Neuron (in vitro differentiated cells): ENCODE results near the gene AGXT.

Source experiments
- H2AFZ ChIP-seq: one replicate; pipeline ENCODE4 v1.6.1; 2013; ENCODE audit warnings: low read depth, mild to moderate bottlenecking, inconsistent platforms, low read length, moderate library complexity
- H3K27me3 ChIP-seq: one replicate; pipeline ENCODE4 v1.6.1; 2013; ENCODE audit warnings: low read length; ENCODE audit not compliant: insufficient read depth
- H3K36me3 ChIP-seq: one replicate; pipeline ENCODE4 v1.6.1; 2013; ENCODE audit warnings: low read length; ENCODE audit not compliant: insufficient read depth
- H3K4me1 ChIP-seq: one replicate; pipeline ENCODE4 v1.6.1; 2013; ENCODE audit warnings: low read length; ENCODE audit not compliant: insufficient read depth
- H3K4me3 ChIP-seq: 2 replicates; pipeline ENCODE4 v1.5.1; 2013; ENCODE audit warnings: mild to moderate bottlenecking, low read length, moderate library complexity
- H3K9me3 ChIP-seq: one replicate; pipeline ENCODE4 v1.6.1; 2013; ENCODE audit warnings: low read length

Gene AGXT

DNA sequence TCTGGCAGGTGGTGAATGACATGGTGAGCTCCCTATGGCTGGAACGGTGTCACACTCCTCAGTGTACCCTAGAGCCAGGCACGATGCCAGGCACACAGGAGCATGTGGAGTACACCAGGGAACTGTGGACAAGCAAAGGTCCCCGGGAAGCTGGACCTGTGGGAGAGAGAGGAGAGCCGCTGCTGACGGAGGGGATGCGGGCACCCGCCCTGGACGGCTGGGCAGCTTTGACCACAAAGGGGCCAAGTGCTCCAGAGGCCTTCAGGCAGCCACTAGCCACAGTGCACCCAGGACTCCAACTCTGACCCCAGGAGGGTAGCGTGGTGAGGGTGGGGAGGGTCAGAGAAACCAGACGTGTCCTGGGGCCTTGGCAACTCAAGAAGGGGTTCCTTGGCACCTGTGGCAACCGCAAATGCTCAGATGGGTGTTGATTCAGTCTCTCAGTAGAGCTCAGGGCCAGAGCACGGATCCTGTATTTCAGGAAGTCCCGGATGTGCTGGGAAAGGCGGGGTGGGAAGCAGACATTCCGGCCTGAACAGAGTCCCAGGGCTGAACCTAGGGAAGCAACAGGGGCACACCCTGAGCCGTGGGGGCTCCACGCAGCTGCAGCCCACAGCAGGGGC lies 29.6 kb downstream of the AGXT start:
- Histone ChIP-seq H2AFZ (no peak overlapping the region), H3K4me3 (no peak overlapping the region), H3K9me3 (peaks cover 6% of the 10 kb centered on the region), H3K27me3 (peaks cover 6% of the 10 kb centered on the region), H3K36me3 (no peaks in the 10 kb centered on the region), H3K4me1 (no peaks in the 10 kb centered on the region)

GRCh38 chr2:240898731-240899467 lies 30.3 kb downstream of the AGXT start:
- H3K27me3 ChIP-seq = peaks cover 6% of the 10 kb centered on the region
- no peak overlapping the region for H3K4me3 ChIP-seq
- H3K9me3 ChIP-seq = peaks cover 6% of the 10 kb centered on the region
- no peaks in the 10 kb centered on the region for H3K36me3 ChIP-seq
- no peaks in the 10 kb centered on the region for H3K4me1 ChIP-seq
- no peak overlapping the region for H2AFZ ChIP-seq

GRCh38 chr2:240899468-240899865 lies 30.8 kb downstream of the AGXT start:
- Histone ChIP-seq H3K36me3 (no peaks in the 10 kb centered on the region), H3K9me3 (peaks cover 6% of the 10 kb centered on the region), H2AFZ (no peak overlapping the region), H3K4me1 (no peaks in the 10 kb centered on the region), H3K27me3 (peaks cover 6% of the 10 kb centered on the region), H3K4me3 (no peak overlapping the region)

- Histone ChIP-seq H2AFZ (no peak overlapping the region), H3K4me3 (no peak overlapping the region), H3K27me3 (peaks cover 10% of the 10 kb centered on the region), H3K4me1 (peaks cover 2% of the 10 kb centered on the region), H3K9me3 (peaks cover 6% of the 10 kb centered on the region), H3K36me3 (no peaks in the 10 kb centered on the region)
Observed at GRCh38 chr2:240900141-240900860, 31.7 kb downstream of the AGXT start.

DNA sequence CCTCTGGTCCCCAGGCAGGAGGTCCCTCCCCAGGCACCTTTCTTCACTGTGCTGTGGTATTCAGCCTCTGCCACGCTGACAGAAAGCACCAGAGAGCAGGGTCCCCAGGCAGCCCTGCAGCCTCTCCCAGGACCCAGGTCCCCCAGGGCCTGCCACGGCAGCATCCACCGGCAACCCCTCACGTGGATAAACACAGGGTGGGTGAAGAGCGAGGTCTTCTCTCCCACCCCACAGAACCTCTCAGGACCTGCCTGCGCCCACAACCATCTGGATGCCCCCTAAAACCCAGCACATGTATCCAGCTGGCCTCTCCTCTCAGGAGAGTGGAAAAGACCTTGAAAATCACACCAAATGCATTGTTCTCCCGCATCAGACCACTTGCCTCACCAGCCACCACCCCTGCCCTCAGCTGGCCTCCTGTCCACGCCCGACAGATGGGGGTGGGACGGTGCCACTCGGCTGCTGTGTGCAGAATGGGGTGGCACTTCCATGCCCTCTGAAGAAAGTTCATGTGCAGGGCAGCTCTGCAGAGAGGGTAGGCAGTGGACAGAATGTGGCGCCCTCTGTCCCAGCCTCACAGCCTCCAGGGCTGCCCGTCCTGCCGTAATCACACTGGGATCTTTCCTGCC lies 33.5 kb downstream of the AGXT start:
- H3K36me3 ChIP-seq = no peaks in the 10 kb centered on the region
- no peak overlapping the region for H2AFZ ChIP-seq
- H3K9me3 ChIP-seq = peaks cover 6% of the 10 kb centered on the region

DNA sequence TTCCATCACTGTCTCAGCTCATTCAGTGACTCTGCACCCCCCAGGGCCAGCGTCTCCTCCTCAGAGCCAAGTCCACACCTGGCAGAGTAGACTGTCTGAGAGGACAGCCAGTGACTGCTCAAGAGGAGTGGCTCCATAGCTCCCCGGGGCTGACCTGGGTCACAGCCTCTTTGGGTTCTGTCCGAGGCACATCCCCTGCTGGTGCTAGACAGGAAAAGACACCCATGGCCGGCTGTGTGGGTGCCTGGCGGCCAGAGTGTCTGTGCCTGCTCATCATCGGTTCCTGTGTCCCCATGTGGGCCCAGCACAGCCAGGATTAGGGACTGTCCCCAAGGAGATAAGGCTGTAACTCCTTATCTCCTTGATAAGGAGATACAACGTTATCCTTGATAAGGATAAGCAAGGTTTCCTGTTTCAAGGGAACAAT lies 34.0 kb downstream of the AGXT start:
- Histone ChIP-seq H3K4me1 (peaks cover 14% of the 10 kb centered on the region), H3K36me3 (no peaks in the 10 kb centered on the region), H3K27me3 (peaks cover 15% of the 10 kb centered on the region), H3K9me3 (peaks cover 6% of the 10 kb centered on the region), H2AFZ (no peak overlapping the region), H3K4me3 (no peak overlapping the region)

More for the DNA sequence above, 33.5 kb downstream of the AGXT start:
- Histone ChIP-seq H3K27me3 (peaks cover 12% of the 10 kb centered on the region), H3K4me1 (peaks cover 14% of the 10 kb centered on the region), H3K4me3 (no peak overlapping the region)

DNA sequence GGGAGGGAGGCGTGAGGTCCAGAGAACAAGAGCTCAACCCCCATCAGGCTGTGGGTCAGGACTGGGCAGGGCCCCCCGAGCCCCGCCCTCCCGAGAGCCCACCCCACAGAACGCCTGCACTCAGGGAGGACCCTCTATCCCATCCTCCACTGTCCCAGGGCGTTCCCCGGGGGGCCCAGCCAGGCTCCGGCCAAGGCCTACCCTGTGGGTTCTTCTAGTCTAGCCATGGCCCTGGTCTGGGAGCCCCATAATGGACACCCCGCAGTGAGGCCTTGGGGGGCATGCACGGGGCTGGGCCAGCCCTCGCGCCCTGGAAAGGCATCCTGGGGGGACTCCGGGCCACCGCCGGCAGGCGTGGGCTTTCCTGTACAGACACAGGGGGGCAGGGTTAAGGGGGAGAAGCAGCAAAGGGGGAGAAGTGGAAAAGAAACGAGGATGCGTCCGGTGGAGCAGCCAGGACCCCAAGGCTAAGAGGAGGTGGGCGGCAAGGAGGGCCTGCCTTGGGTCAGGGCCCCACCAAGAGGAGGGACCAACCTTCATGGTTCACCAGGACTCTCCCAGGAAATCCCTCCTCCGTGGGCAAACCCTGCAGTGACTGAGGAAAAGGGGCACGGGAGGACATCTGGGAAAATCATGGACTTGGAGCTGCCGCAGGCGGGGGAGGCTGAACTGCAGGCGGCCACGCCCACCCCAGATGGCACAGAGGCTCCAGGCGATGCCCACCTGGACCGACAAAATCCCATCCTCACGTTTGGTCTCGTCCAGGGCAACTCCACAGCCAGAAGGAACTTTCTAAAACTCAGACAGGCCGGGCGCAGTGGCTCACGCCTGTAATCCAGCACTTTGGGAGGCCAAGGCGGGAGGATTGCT lies 34.8 kb downstream of the AGXT start:
- Histone ChIP-seq H3K9me3 (peaks cover 6% of the 10 kb centered on the region), H3K36me3 (no peaks in the 10 kb centered on the region), H2AFZ (no peak overlapping the region), H3K4me3 (no peak overlapping the region), H3K4me1 (peaks cover 14% of the 10 kb centered on the region), H3K27me3 (peaks cover 15% of the 10 kb centered on the region)

- Histone ChIP-seq H3K4me1 (peaks cover 14% of the 10 kb centered on the region), H3K27me3 (peaks cover 13% of the 10 kb centered on the region), H3K9me3 (peaks cover 6% of the 10 kb centered on the region), H2AFZ (no peak overlapping the region), H3K4me3 (no peak overlapping the region), H3K36me3 (no peaks in the 10 kb centered on the region)
Observed at GRCh38 chr2:240904216-240905175, 35.9 kb downstream of the AGXT start.

DNA sequence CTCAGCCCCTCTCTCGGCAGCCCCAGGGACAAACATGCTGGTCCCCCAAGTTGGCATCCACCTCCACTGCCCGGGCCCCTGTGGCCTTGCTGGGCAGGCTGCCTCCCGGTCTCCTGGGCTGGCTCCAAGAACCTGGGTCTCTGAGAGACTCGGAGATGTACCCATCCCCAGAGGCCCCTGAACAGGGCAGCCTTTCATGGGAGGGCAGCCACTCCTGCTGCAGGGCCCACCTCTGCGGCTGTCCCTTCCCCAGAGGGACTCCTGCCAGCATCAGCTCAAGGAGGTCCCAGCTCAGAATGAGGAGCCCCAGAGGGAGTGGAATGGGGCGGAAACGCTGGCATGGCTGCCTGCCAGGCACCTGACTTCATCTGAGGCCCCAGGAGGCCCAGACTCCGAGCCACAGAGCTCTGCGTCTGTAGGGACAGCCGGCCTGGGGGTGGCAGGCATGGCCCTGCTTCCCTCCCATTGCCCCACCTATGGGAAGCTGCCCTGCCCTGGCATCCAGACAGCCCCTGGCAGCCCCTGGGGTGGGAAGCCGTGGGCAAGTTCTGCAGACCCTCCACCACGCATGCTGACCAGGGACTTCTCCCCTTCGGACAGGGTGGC lies 36.7 kb downstream of the AGXT start:
- Histone ChIP-seq H3K36me3 (no peaks in the 10 kb centered on the region), H3K27me3 (peaks cover 19% of the 10 kb centered on the region), H2AFZ (no peak overlapping the region), H3K4me3 (no peak overlapping the region), H3K4me1 (peaks cover 14% of the 10 kb centered on the region), H3K9me3 (peaks cover 6% of the 10 kb centered on the region)

DNA sequence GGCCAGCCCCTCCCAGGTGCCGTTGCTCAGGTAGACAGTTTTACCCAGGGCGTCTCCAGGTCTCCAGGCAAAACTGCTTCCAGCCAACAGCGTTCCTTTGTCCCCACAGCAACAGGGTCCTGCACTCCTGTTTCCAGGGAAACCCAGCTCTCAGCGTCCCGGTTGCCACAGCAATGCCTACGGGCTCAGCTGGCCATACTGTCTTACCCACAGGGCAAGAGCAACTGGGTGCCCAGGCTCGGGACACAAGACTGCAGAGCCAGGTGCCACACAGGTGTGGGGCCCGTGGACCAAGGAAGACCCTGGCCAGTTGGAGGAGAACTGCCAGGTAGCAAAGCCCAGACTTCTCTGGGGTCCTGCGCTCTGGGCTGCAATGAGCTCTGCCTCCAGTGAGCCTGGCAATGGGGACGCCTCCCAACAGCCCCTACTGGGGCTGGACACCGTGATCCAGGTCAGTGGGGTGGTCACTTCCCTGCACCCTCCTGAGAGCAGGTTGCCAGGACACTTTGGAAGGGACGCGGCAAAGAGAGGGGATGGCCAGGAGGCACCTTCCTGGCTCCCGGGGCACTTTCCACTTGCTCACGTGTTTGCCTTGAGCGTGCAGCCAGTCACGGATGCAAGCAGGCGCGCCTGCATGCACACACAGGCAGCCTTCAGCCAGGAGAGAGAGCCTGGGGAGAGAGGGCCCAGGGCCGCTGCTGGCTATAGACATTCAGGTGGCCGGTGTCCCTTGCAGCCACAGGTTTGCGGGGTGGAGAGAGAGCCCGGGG lies 37.7 kb downstream of the AGXT start, which contains the start of gene CROCC2:
CROCC2 (plus strand) TSS at position 196 of the 770 bp plus-strand sequence; CDS start at position 374, 178 bp downstream.
- Histone ChIP-seq H3K4me1 (peaks cover 14% of the 10 kb centered on the region), H3K36me3 (no peaks in the 10 kb centered on the region), H3K9me3 (no peaks in the 10 kb centered on the region), H3K27me3 (peaks cover 19% of the 10 kb centered on the region), H3K4me3 (no peak within 1 kb of the TSS), H2AFZ (no peak within 1 kb of the TSS)
